Heart left ventricle (tissue), 13 donors: ENCODE results near the gene PPP1R9B.

ENCODE experiments used
- POLR2A ChIP-seq, 2 donors: fragments of 450-650 bp; IDR thresholded peaks; one replicate each; pipeline ENCODE4 v1.6.1; 2017; ENCODE audit warnings: antibody characterized with exemption in 2 of 2, mild to moderate bottlenecking in 2 of 2, moderate library complexity in 2 of 2
- TF ChIP-seq, protein P1 (sequence below), 12 donors: fragments of 200-600 bp; sonication (generic) in 4 of 12; IDR thresholded peaks; one replicate each; pipeline versions ENCODE4 v1.5.0 to v1.8.0; 2018 to 2022; ENCODE audit warnings: antibody characterized with exemption in 12 of 12, mild to moderate bottlenecking in 5 of 12
- donor health status: ischemic (EF 13 %, LVEDD 7.1; RV severe dilation, severe dysfunction).
- donor health status: DM: no; HTN: yes; CAD: no.
- donor health status: DM: no; HTN: no; CAD: no.
- donor health status: ischemic (EF 25% LVEDD 6.9; RV normal size, moderate dysfunction).
- donor health status: ischemic (EF 25% LVEDD 5.7; RV mildly dilated, moderate dysfunction).
- donor health status: ischemic (EF 35%, LVEDD 5.7; RV mildly dilated, moderate dysfunction).
- donor health status: nonischemic (EF 11% LVEDD 7.7; RV severe dilation, severe dysfunction).
- donor health status: DM: yes; HTN: yes; CAD: no.
- donor health status: PGD.
- donor health status: ischemic (EF 29% LVEDD 5.4; RV normal size, mild dysfunction).
- donor health status: nonischemic (EF 23%, LVEDD 6.1; RV moderate dilation, normal function).

DNA sequence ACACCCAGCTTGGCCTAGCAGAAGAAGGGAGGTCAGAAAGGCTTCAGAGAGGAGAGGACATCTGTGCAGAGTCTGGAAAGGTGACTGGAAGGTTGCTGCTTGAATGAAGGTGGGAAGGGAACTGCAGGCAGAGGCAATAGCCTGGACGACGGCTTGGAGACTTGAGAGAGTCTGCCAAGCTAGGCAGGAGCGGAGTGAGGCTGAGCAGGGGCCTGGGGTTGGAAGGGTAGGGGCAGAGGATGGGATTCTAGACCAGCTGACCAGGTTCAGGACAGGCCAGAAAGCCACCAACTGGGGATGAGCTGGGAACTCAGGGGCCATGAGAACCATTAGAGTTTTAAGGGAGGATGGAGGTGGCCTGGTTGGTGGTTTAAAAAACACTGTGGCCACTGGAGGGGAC lies 15.0 kb upstream of the PPP1R9B start:
- TF ChIP-seq, protein P1, sequence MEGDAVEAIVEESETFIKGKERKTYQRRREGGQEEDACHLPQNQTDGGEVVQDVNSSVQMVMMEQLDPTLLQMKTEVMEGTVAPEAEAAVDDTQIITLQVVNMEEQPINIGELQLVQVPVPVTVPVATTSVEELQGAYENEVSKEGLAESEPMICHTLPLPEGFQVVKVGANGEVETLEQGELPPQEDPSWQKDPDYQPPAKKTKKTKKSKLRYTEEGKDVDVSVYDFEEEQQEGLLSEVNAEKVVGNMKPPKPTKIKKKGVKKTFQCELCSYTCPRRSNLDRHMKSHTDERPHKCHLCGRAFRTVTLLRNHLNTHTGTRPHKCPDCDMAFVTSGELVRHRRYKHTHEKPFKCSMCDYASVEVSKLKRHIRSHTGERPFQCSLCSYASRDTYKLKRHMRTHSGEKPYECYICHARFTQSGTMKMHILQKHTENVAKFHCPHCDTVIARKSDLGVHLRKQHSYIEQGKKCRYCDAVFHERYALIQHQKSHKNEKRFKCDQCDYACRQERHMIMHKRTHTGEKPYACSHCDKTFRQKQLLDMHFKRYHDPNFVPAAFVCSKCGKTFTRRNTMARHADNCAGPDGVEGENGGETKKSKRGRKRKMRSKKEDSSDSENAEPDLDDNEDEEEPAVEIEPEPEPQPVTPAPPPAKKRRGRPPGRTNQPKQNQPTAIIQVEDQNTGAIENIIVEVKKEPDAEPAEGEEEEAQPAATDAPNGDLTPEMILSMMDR (IDR thresholded peaks at IDR 0.05), result no peak
- no peak for TF ChIP-seq POLR2A (IDR thresholded peaks at IDR 0.05)
